Suprapubic skin (tissue), 4 donors: Measurements from ENCODE around the gene CCDC169. TPM values are rescaled to one million over a fixed set of nuclear protein-coding genes. Genes with fewer than 3 reads are reported as not detected.
A peak's percentile ranks its signal among the peaks of the same experiment; 100 is the strongest.

ENCODE experiments used
- DNase-seq, 2 donors: peaks; one replicate each; pipeline ENCODE4 v3.0.0-alpha.2; 2019; ENCODE audit warnings: low spot score in 2 of 2
- H3K27ac ChIP-seq: fragments of 200-600 bp; sonication (generic); one replicate; pipeline ENCODE4 v1.5.1; 2019
- H3K27me3 ChIP-seq: fragments of 200-600 bp; sonication (generic); one replicate; pipeline ENCODE4 v1.5.1; 2019
- H3K36me3 ChIP-seq: fragments of 200-600 bp; sonication (generic); one replicate; pipeline ENCODE4 v1.5.1; 2019
- H3K4me1 ChIP-seq: fragments of 200-600 bp; sonication (generic); one replicate; pipeline ENCODE4 v1.5.1; 2019
- H3K4me3 ChIP-seq: fragments of 200-600 bp; sonication (generic); one replicate; pipeline ENCODE4 v1.5.1; 2019; ENCODE audit warnings: mild to moderate bottlenecking
- H3K9me3 ChIP-seq: fragments of 200-600 bp; sonication (generic); one replicate; pipeline ENCODE4 v1.5.1; 2019
- EP300 ChIP-seq: sonication (generic); formaldehyde crosslinking; IDR thresholded peaks from one replicate; pipeline ENCODE4 v1.6.1; 2017; ENCODE audit warnings: antibody characterized with exemption
- POLR2A ChIP-seq, 2 donors: fragments of 450-650 bp; IDR thresholded peaks; one replicate each; pipeline ENCODE4 v1.6.1; 2017; ENCODE audit warnings: antibody characterized with exemption in 2 of 2, mild to moderate bottlenecking in 2 of 2, moderate library complexity in 2 of 2
- POLR2AphosphoS5 ChIP-seq, 3 donors: sonication (generic); formaldehyde crosslinking; IDR thresholded peaks; one replicate each; pipeline ENCODE4 v1.6.1; 2017; ENCODE audit warnings: antibody characterized with exemption in 3 of 3
- WGBS: methylation state at CpG from one replicate; pipeline ENCODE4 v1.1.5; 2018; 5-methylcytosine and 5-hydroxymethylcytosine counted together
- total RNA-seq, 4 donors: library from RNA; depleted of rRNA; stranded (reverse); fragments of >200 nt; gene quantifications; one replicate each; pipeline ENCODE4 v1.1.0, GENCODE V29; 2016
- TF ChIP-seq, protein P1 (sequence below), 2 donors: fragments of 200-600 bp in 1 of 2; fragments of 450-650 bp in 1 of 2; sonication (generic) in 1 of 2; IDR thresholded peaks; one replicate each; pipeline ENCODE4 v1.5.1; 2016 to 2019; ENCODE audit warnings: antibody characterized with exemption in 2 of 2, mild to moderate bottlenecking in 1 of 2, moderate library complexity in 1 of 2

Gene CCDC169
- total RNA-seq, 4 donors from 2014 or later, result 0.13 to 0.48 (median 0.17) TPM; not detected in 1

DNA sequence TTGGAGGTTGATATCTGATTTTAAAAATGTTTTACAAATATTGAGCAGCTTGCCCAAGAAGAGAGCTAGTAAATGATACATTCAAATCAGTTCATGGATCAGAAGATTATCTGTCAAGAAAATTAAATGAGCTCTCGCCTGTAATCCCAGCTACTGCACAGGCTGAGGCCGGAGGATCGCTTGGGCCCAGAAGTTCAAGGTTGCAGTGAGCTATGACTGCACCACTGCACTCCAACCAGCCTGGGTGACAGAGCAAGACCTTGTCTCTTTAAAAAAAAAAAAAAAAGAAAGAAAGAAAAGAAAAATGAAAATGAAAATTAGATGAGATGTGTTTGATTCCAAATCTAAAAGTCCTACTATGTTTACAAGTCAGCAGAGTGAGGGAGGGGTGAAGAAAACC lies 46.2 kb upstream of the CCDC169 start:
- no peak for DNase-seq
- Histone ChIP-seq H3K4me3 (peak overlapping the region; percentile 91), H3K36me3 (no peaks in the 10 kb centered on the region), H3K27ac (peak overlapping the region; percentile 100), H3K9me3 (no peaks in the 10 kb centered on the region), H3K4me1 (peaks cover 27% of the 10 kb centered on the region), H3K27me3 (no peaks in the 10 kb centered on the region)
- TF ChIP-seq POLR2AphosphoS5 (IDR thresholded peaks at IDR 0.05), result no peak
- TF ChIP-seq, protein P1, sequence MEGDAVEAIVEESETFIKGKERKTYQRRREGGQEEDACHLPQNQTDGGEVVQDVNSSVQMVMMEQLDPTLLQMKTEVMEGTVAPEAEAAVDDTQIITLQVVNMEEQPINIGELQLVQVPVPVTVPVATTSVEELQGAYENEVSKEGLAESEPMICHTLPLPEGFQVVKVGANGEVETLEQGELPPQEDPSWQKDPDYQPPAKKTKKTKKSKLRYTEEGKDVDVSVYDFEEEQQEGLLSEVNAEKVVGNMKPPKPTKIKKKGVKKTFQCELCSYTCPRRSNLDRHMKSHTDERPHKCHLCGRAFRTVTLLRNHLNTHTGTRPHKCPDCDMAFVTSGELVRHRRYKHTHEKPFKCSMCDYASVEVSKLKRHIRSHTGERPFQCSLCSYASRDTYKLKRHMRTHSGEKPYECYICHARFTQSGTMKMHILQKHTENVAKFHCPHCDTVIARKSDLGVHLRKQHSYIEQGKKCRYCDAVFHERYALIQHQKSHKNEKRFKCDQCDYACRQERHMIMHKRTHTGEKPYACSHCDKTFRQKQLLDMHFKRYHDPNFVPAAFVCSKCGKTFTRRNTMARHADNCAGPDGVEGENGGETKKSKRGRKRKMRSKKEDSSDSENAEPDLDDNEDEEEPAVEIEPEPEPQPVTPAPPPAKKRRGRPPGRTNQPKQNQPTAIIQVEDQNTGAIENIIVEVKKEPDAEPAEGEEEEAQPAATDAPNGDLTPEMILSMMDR (IDR thresholded peaks at IDR 0.05), result no peak
- no peak for TF ChIP-seq POLR2A (IDR thresholded peaks at IDR 0.05)
- TF ChIP-seq EP300, result no peak
- 92% methylated on average over 3 of the region's 3 CpGs for WGBS

DNA sequence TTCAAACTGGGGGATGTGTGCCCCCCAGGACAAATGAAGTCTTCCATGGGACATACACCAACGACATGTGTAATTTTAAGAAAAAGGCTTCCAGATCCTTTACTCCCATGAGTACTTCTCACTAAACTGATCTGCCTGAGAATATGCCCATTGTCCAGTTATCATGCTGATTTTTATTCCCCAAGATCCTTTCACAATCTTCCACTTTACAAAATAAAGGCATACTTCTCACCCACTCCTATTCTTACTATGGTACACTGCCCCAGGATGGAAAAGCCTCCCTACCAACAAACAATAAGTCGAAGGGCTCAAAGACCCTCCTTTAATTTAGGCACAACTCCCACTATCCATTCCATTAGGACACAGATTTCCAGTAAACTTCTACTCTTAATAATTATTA lies 45.1 kb upstream of the CCDC169 start:
- WGBS, result 96% methylated on average over 2 of the region's 2 CpGs
- no peaks in the 10 kb centered on the region for H3K27me3 ChIP-seq
- no peak overlapping the region for H3K4me3 ChIP-seq
- no peak overlapping the region for H3K27ac ChIP-seq
- peaks cover 27% of the 10 kb centered on the region for H3K4me1 ChIP-seq
- no peak for TF ChIP-seq POLR2A (IDR thresholded peaks at IDR 0.05)
- TF ChIP-seq EP300, result no peak
- TF ChIP-seq, protein P1 (IDR thresholded peaks at IDR 0.05), result no peak
- DNase-seq, result no peak
- no peaks in the 10 kb centered on the region for H3K9me3 ChIP-seq
- no peaks in the 10 kb centered on the region for H3K36me3 ChIP-seq

DNA sequence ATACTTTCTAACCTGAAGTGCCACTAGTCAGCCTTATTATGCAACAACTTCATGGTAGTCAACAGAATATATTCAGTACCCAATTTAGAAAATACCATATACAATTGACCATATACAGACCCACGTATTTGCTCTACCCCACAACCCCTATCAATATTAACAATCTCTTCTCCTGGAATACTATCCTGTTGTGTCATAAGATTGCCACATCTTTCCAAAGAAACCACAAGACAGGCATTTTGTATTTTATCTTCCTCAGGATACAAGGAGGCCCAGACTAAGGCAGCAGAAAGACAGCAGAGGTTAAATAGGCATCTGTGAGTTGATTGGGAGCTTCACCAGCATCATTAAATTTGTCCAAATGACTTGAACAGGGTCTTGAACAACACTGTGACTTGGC lies 44.1 kb upstream of the CCDC169 start:
- Histone ChIP-seq H3K4me3 (no peak overlapping the region), H3K36me3 (no peaks in the 10 kb centered on the region), H3K27me3 (no peaks in the 10 kb centered on the region), H3K4me1 (peaks cover 20% of the 10 kb centered on the region), H3K27ac (no peak overlapping the region), H3K9me3 (no peaks in the 10 kb centered on the region)
- no peak for DNase-seq
- WGBS, result 78% methylated on average over 1 of the region's 1 CpG
- TF ChIP-seq POLR2AphosphoS5 (IDR thresholded peaks at IDR 0.05) (no peak), EP300 (no peak), POLR2A (IDR thresholded peaks at IDR 0.05) (no peak)
- TF ChIP-seq, protein P1 (IDR thresholded peaks at IDR 0.05), result no peak

DNA sequence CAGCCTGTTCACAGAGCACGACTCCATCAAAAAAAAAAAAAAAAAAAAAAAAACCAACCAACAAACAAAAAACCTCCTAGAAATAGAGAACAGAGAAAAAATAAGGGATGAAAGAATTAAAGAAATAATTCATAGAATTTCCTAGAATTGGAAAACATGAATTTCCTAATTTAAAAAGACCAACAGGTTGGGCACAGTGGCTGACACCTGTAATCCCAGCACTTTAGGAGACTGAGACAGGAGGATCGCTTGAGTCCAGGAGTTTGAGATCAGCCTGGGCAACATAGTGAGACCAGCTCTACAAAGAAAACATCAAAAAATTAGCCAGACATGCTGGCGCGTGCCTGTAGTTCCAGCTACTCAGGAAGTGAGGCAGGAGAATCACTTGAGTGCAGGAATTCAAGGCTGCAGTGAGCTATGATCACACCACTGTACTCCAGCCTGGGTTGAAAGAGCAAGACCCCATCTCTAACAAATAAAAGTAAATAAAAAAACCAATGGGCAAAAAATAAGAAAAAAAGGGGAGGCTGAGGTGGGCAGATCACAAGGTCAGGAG lies 42.1 kb upstream of the CCDC169 start:
- DNase-seq, result no peak
- WGBS, result 90% methylated on average over 4 of the region's 4 CpGs
- Histone ChIP-seq H3K36me3 (peaks cover 5% of the 10 kb centered on the region), H3K27me3 (no peaks in the 10 kb centered on the region), H3K4me1 (peaks cover 19% of the 10 kb centered on the region), H3K9me3 (no peaks in the 10 kb centered on the region), H3K4me3 (no peak overlapping the region), H3K27ac (no peak overlapping the region)
- TF ChIP-seq POLR2A (IDR thresholded peaks at IDR 0.05) (no peak), EP300 (no peak), POLR2AphosphoS5 (IDR thresholded peaks at IDR 0.05) (no peak)
- TF ChIP-seq, protein P1 (IDR thresholded peaks at IDR 0.05), result no peak

DNA sequence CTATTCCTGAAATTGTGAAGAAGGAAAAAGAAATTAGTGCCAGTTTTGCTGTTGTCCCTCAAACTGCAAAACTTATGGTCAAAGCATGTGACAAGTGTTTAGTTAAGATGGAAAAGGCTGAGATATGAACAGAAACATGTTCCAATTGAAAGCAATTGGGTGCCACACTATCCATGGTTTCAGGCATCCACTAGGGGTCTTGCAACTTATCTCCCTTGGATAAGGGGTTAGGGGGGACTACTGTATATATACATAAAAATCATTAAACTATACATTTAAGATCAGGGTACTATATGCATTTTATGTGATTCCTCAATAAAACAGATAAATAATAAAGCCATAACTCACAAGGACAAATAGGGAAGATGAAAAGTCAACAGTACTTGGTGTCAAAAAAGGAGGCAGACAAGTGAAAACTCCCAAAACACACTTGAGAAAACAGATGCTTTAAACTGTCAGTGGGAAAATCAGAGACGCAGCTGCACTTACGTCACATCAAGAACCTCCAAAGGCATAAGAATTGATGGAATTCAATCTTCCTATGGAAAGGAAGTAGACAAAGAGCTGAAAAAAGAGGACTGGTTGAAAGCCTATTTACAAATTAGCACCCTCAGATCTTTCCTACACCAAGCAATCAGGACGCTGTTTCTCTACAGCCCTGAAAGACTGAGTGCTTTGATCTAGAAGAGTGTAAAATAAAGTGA lies 40.5 kb upstream of the CCDC169 start:
- peaks cover 5% of the 10 kb centered on the region for H3K36me3 ChIP-seq

More for the DNA sequence above, 40.5 kb upstream of the CCDC169 start:
- peaks cover 18% of the 10 kb centered on the region for H3K4me1 ChIP-seq
- no peak overlapping the region for H3K27ac ChIP-seq
- WGBS, result 79% methylated on average over 3 of the region's 3 CpGs
- no peaks in the 10 kb centered on the region for H3K9me3 ChIP-seq
- no peak for DNase-seq
- no peak for TF ChIP-seq POLR2A (IDR thresholded peaks at IDR 0.05)
- TF ChIP-seq EP300, result no peak
- no peak overlapping the region for H3K4me3 ChIP-seq
- no peaks in the 10 kb centered on the region for H3K27me3 ChIP-seq
